ENCODE results near the gene PUS7.
"Not testable (repeated sequence)": the region's sequence is repeated elsewhere in the genome, so short reads cannot be mapped to it uniquely, and the experiment has no call there.

PUS7 gene
- total RNA-seq = 9.0 to 14.9 reads per million in 2 donors

- peak; percentile 53 to 89 (median 67) for DNase-seq
Measured at GRCh38 chr7:105521717-105522463, at the start of gene PUS7. Gene PUS7, minus strand, starts transcription at chr7:105522271. Its CDS starts 13,759 bp downstream, at chr7:105508512.

DNA sequence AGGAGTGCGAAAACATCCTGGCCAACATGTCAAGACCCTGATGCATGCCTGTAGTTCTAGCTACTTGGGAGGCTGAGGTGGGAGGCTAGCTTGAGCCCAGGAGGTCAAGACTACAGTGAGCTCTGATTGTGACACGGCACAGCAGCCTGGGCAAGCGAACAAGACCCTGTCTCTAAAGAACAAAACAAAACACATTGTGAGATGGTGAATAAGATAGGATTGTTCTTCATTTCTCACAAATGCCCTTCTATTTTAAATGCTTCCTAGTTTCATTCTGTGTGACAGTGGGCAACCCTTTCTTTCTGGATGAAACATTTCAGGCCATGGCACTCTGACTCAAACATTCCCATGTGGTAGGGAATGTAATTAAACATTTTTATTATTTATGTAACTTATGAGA, 45.8 kb upstream of the PUS7 start:
- DNase-seq = no peak

GRCh38 chr7:105567024-105567423, 45.0 kb upstream of the PUS7 start:
- DNase-seq = no peak

DNA sequence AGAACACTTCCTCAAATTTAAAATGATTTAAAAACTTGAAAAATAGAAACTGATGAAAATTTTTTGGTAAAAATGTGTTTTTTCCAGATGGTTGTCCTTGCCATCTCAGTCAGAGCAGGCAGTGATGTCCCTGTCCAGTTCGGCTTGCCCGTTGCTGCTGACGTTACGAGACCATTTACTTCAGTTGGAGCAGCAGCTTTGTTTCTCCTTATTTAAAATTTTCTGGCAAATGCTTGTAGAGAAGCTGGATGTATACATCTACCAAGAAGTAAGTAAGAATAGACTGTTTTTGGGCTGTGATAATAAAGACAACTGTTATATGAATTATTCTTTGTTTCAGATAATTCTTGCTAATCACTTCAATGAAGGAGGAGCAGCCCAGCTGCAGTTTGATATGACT, 43.1 kb upstream of the PUS7 start:
- DNase-seq = no peak

GRCh38 chr7:105559926-105560325, 37.9 kb upstream of the PUS7 start:
- DNase-seq = no peak

DNA sequence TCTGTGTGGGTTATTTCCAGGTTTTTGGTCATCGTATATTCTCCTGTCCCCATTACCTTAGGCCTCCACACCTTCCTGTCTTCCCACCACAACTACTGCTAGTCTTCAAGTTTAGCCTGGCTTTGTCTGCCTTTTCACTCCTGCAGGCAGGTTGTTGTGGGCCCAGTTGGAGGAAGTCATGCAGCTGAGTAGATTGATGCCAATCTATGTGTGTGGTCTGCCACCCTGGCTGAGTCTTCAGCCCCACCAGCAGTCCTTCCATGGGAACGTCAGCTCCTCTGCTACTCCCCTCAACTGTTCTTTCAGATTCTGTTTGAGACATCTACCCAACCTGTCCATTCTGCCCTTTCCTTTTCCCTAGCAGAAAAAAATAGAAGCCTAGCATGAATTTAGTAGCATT, 16.3 kb upstream of the PUS7 start:
- DNase-seq = peak in 1 of 5 experiments; percentile 77

DNA sequence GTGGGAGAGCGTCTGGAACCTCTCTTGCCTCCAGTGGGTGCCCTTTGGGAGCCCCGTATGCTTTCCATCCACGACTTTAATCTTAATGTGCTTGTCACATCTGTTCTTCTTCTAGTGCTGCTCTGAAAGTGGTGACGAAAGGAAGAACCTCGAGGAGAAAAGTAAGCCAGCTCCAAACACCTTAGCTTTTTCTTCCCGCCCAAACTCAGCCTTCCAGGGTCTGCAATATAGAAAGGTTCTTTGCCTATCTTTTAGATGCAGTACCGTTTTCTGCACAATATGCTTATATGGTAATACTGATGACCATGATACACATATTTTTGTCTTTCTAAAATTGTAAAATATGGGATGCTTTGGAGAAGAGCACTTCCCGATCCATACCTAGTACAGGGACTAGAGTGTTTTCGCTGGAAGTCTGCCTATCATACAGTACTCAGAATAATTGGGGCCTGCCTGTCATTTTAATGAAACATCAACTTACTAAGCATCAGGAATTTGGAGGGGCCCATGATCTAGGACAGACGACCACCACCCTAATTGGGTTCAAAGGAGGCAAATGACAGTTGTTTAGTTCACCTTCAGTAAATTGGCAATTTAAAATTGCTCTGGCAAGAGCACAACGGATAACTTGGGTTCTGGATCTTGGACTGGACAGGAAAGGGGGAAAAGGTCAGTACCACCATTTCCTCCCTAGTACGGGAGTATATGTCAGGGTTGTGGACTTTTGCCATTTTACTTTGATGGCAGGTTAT, 10.8 kb upstream of the PUS7 start:
- DNase-seq = no peak

- peak; percentile 63 to 94 (median 86) for DNase-seq
Measured at GRCh38 chr7:105531792-105532671, 10.0 kb upstream of the PUS7 start, which contains the start of gene RINT1. Gene RINT1, plus strand, starts transcription at chr7:105532201. Its CDS starts 115 bp downstream, at chr7:105532316.

DNA sequence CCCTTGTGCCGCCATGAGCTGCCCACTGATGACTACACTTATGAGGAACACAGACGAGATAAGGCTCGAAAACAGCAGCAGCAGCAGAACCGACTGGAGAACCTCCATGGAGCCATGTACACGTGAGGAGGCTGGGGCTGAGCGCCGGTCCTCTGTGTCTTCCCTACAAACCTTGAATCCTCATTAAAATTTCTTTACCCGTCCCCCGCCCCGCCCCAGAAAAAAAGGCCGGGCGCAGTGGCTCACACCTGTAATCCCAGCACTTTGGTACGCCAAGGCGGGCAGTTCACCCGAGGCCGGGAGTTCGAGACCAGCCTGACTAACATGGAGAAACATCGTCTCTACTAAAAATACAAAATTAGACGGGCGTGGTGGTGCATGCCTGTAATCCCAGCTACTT, 8.5 kb upstream of the PUS7 start:
- no peak for DNase-seq

DNA sequence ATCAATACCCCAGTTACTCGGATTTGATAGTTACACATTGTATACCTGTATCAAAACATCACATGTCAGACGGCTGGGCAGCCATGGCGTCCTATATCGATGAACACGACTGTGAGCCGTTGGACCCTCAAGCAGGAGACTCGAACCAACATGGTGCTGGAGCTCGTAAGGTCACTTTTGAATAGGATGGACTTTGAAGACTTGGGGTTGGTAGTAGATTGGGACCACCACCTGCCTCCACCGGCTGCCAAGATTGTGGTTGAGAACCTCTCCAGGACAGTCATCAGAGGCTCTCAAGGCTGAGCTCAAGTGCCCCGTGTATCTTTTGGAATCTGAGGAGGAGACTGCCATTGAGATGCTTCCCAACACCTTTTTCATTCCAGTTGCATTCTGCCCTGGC, 8.1 kb upstream of the PUS7 start:
- no peak for DNase-seq

DNA sequence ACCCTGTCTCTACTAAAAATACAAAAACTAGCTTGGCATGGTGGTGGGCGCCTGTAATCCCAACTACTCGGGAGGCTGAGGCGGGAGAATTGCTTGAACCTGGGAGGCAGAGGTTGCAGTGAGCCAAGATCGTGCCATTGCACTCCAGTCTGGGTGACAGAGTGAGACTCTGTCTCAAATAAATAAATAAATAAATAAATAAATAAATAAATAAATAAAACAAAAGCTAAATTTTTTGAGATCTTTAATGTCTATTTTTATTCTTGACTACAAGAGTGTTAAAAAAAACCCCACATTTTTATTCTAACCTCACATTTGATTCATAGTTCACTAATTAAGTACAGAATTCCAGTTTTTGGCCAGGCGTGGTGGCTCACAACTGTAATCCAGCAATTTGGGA, 5.7 kb upstream of the PUS7 start:
- DNase-seq = not testable (repeated sequence)

DNA sequence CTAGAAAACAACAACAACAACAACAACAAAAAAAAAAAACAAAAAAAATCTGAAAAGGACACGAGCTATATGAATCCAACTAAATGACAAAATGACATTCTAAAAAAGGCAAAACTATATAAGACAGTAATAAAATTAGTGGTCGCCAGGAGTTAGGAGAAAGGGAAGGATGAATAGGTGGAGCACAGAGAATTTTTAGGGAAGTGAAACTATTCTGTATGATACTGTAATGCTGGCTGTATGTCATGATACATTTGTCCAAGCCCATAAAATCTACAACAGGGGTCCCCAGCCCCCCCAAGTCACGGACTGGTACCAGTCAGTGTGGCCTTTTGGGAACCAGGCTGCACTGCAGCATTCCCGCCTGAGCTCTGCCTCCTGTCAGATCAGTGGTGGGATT, 2.8 kb upstream of the PUS7 start:
- DNase-seq = no peak

- not testable (repeated sequence) for DNase-seq
Measured at GRCh38 chr7:105524423-105524822, 2.4 kb upstream of the PUS7 start.

DNA sequence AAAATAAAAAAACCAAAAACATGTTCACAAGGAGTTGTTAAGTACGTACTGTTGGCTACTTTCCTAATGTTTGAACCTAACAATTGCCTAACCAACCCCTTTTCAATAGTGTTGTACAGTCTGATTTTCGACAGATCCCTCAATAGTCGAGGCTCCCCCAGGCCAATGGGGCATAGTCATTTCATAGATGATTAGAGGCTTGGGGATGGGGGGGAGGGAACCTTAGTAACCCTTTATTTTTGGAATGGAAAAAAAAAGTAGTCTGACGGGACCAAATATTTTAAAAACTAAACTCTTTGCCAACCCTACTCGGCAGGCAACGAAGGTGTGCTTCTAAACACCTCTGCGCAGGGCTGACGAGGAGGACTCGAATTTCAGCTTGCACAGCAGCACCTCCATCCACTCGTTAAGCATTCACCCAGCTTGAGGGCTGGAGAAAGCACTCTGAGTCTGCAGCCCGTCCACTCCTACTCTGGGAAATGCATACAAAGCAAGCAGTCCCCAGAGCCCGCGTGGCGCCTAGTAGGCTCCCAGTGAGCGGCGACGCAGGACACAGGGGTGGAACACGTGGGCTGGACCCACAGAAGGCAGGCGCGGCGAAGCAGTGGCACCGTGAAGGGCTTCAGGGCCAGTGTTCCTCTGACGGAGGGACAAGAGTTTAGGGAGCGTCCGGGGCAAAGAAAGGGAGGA, 899 bp downstream of the PUS7 start:
- DNase-seq = peak; percentile 6 to 64 (median 16)

DNA sequence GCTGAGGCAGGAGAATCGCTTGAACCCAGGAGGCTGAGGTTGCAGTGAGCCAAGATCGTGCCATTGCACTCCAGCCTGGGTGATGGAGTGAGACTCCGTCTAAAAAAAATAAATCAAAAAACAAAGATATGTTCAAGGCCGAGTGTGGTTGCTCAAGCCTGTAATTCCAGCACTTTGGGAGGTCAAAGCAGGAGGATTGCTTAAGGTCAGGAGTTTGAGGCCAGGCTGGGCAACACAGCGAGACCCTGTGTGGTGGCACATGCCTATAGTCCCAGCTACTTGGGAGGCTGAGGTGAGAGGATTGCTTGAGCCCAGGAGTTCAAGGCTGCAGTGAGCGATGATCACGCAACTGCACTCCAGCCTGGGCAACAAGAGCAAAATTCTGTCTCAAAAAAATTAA, 1.5 kb downstream of the PUS7 start:
- DNase-seq = not testable (repeated sequence)

DNA sequence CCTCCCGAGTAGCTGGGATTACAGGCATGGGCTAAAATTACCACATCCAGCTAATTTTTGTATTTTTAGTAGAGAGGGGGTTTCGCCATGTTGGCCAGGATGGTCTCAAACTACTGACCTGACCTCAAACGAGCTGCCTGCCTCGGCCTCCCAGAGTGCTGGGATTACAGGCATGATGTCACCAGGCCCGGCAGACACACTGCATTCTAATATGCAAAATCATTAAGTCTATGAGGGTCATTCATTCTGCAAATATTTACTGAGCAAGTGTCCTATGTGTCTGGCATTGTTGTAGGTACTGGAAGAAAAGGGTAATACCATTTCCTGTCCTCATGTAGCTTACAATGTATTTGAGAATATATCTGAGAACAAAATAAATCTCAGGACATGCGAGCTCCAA, 2.7 kb downstream of the PUS7 start:
- DNase-seq = no peak

GRCh38 chr7:105515610-105516009, 6.5 kb downstream of the PUS7 start:
- not testable (repeated sequence) for DNase-seq

DNA sequence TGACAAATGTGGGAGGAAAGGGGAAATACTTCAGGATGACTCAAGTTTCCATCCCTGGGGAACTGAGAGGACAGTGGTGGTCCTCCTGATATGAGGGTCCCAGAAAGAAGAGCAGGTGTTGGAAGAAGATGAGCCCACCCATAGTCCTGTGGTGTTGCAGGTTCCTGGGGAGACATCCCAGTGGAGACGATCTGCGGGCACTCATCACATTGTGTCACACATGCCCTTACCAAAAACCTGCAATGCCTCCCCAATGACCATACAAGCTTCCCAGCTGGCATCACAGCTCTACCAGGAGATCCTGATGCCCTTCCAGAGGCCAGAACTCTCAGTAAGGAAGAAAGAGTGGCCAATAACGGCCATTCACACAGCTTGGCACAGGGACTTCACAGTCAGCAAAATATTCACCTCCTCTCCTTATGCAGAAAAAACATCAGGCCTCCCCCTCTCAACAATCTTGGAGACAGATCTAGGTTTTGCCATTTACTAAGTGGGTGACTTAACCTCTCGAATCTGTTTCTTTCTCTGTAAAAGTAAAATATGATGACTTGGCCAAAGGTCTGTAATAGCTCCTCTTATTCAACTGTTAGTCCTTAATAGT, 9.0 kb downstream of the PUS7 start:
- no peak for DNase-seq

GRCh38 chr7:105512415-105512814, 9.7 kb downstream of the PUS7 start:
- no peak for DNase-seq

DNA sequence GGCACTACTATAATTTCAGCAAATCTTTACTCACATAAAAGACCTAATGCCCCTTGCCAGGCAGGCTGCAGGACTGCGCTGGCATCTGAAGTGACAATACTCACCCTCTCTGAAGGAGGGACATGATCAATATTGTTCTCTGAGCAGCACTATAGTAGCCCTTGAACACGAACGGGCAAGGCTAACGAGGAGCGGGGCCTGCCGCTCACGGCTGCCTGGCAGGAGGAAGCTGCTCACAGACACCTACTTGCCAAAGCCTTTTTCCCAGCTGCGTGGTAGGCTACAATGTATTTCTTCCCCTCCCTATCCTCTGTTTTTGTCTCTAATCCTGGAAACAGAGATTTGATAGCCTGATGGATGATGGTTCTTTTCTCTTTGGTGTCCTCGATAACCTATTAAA, 19.9 kb downstream of the PUS7 start:
- DNase-seq = no peak

DNA sequence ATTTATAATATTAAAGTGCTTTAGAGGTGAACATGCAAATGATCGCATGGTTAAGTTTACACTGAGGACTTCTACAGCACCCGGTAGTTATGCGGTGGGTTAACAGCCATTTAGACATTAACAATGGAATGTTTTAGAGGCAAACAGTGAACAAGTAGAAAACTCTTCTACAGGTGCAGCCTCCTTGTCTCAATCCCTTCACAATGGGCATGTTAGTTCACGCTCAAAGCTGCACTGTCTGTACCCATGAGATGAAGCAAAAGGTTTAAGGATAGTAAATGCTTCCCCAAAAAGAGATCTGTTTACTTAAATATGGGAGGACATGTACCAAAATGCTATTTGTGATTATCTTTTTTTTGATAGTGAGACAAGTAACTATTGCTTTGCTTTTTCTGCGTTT, 25.1 kb downstream of the PUS7 start:
- no peak for DNase-seq

DNA sequence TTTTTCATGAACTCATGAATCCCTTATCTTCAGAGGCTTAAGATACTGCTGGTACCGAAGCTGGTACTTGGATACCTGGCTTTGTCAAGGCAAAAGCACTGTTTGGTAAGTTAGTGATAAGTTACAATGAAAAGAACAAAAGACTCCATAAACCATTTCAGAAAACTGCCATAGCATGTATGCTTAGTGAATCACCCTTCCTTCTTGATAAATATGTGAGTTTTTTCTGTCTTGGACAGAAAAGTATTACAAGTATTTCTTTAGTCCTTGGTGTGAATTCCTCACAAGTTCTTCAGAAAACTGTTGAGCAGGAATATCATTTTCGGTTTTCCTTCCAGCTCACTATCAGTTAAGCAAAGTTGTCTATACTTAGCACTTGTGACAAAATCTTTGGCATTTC, 25.6 kb downstream of the PUS7 start:
- DNase-seq = no peak
